Activated T-helper 1 cell treated with anti-CD3 and anti-CD28 coated beads, Interleukin-2, amount 50 U/mL, for 16 hours (primary cell): Measurements from ENCODE around the gene NXF2B.
A peak's percentile ranks its signal among the peaks of the same experiment; 100 is the strongest.
"Not testable (repeated sequence)": the region's sequence is repeated elsewhere in the genome, so short reads cannot be mapped to it uniquely, and the experiment has no call there.

Source experiments
- DNase-seq, 2 donors: peaks; one replicate each; pipeline ENCODE4 v3.0.0-alpha.2; 2020; ENCODE audit warnings: low read depth in 1 of 2, low spot score in 1 of 2

NXF2B gene

DNA sequence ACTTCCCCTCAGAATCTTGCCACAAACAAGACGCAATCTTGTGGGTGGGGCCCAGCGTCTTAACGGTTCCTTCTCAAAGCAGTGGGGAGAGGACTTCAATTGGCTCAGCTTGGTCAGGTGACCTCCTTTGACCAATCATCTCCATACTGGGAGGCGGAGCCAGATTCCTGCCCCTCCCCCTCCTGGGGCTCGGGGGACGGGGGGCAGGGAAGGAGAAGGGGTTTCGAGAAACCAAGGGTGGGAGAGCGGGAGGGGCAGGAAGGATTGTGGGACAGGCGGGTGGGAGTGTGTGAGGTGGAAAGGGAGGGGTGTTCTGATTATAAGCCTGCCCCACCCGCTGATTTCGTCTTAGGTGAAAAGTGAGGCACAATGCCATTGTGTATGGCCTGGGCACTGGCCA is at the start of gene NXF2B:
NXF2B (minus strand) TSS at position 101 of the 400 bp plus-strand sequence. CDS start 59,972 bp downstream, outside the sequence.
- DNase-seq = not testable (repeated sequence)

DNA sequence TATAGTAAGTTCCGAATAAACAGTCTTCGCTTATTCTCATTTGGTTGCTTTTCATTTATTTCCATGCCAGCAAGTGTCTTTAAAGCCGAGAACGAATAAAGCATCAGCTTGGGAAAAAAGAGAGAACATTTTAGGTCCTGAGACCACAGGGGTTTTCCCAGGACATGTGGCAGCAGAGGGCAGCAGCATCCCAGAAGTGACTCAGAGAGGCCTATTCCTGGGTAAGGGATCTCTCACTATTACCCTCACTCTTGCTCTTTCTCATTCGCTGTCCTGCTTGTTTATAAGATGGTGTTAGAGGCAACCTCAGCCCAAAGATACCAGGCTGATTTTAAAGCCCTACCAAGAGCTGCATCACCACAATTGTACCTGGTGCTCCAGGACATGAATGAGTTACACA is 39.0 kb upstream of the NXF2B start:
- not testable (repeated sequence) for DNase-seq

DNA sequence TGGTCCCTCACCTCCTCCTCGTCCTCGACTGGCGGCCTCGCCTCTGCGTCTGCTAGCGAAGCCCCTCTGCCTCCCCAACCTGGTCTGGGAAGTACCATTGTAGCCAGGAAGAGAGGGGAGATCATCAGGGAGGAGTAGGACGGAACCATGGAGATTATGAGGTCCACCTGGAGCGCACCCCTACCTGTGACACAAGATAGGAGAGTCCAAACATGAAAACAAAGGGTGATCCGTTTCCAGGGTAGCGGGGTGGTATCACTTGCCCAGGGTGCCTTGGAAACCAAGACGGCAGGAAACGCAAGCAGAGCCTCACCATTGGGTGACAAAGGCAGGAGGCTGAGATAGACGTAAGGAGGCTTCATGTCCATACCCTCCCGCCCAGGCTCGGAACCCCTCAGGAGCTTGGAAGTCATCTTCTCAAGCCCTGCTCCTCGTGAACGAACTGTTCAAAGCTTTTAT is 32.0 kb upstream of the NXF2B start, which contains the start of gene TCP11X2:
TCP11X2 (minus strand) TSS at position 51 of the 459 bp plus-strand sequence.
- DNase-seq = not testable (repeated sequence)

GRCh38 chrX:102470215-102470614 is 30.4 kb upstream of the NXF2B start:
- not testable (repeated sequence) for DNase-seq

GRCh38 chrX:102458615-102459014 is 18.8 kb upstream of the NXF2B start:
- not testable (repeated sequence) for DNase-seq

DNA sequence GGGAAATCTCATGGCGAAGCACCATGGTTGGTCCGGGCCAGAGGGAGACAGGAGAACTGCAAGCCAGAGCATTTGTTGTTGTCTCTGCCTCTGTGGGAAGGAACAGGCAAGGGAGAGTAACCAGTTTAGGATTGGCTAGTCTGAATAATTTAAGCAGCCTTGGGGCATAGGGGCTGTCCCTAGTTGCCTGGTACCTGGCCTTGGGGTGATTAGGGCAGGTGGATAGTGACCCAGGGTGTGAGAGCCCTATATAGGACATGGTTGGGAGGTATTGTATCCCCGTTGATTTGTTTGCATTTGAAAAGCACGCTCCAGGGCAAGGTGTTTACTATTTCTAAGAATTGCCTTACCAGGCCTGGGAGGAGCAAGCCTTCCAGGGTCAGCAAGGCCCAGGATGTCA is 25.3 kb downstream of the NXF2B start:
- not testable (repeated sequence) for DNase-seq

- peak; percentile 45 to 51 for DNase-seq
Measured at GRCh38 chrX:102345916-102346315, 93.9 kb downstream of the NXF2B start.

- no peak for DNase-seq
Measured at GRCh38 chrX:102341867-102342266, 97.9 kb downstream of the NXF2B start.

DNA sequence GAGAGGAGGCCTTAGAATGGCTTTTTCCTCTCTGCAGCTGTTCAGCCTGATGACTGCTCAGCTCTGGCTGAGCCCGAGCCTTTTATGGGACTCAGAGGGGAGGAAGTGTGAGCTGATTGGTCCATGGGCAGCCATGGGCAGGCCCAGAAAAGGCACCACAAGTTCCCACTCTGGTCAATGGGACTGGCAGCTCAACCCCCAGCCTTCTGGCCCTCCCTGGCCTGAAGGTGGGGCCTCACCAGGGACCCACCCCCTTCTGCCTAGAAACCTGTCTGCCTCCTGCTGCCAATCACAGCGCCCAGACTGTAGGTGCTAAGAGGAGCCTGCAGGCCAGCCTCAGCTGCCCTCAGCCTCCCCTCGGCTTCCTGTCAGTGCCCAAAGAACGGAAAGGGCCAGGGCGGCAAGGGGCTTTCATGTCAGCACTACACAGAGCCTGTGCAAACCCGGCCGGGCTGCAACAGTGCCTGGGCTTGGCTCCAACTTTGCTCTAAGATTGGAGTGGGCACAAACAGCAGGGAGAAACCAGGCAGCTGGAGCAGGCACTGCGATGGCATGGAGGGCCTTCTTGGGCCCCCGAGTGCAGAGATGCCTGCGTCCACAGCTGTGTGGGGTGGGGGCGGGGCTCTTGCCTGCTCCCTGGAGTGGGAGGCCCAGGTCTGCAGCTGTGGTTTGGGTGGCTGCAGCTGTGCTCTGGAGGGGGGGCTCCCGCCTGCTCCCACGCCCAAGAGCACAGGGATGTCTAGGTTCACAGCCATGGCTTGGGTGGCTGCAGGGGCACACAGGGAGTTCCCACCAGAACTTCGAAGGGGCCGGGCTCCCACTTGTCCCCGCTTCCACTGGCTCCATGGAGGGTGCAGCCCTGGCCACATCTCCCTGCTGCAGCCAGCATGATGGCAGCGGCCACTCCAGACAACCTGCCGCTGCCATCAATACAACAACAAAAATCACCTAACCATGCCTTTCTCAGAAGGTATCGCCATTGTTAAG is 100.2 kb downstream of the NXF2B start:
- DNase-seq = no peak

DNA sequence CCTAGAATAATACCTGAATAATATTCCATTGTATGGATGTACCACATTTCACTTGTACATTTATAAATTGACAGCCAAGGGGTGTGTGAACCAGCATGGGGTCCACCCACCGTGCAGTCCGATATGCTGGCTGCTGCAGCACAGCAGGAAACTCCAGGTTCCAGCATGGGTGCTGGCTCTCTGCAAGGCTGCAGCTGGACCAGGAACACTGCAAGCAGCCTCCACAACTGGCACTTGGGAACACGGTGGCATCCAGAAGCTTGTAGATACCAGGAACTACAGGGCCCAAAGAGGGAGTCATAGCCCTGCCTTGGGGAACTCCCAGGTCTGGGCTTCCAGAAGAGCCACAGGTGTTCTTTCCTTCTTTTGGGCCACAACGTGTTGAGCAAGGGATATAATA is 101.6 kb downstream of the NXF2B start:
- no peak for DNase-seq
